Tibial nerve (tissue), 3 donors: ENCODE data around the gene TNKS2.

Experiments used
- POLR2A ChIP-seq, 2 donors: fragments of 450-650 bp; IDR thresholded peaks; one replicate each; pipeline ENCODE4 v1.6.1; 2017; ENCODE audit warnings: antibody characterized with exemption in 2 of 2, mild to moderate bottlenecking in 2 of 2, moderate library complexity in 2 of 2
- TF ChIP-seq, protein P1 (sequence below), 5 experiments: fragments of 200-600 bp in 3 of 5; fragments of 450-650 bp in 2 of 5; sonication (generic) in 3 of 5; IDR thresholded peaks; one replicate each; pipeline ENCODE4 v1.5.1; 2016 to 2019; ENCODE audit warnings: antibody characterized with exemption in 5 of 5, mild to moderate bottlenecking in 3 of 5, moderate library complexity in 2 of 5

DNA sequence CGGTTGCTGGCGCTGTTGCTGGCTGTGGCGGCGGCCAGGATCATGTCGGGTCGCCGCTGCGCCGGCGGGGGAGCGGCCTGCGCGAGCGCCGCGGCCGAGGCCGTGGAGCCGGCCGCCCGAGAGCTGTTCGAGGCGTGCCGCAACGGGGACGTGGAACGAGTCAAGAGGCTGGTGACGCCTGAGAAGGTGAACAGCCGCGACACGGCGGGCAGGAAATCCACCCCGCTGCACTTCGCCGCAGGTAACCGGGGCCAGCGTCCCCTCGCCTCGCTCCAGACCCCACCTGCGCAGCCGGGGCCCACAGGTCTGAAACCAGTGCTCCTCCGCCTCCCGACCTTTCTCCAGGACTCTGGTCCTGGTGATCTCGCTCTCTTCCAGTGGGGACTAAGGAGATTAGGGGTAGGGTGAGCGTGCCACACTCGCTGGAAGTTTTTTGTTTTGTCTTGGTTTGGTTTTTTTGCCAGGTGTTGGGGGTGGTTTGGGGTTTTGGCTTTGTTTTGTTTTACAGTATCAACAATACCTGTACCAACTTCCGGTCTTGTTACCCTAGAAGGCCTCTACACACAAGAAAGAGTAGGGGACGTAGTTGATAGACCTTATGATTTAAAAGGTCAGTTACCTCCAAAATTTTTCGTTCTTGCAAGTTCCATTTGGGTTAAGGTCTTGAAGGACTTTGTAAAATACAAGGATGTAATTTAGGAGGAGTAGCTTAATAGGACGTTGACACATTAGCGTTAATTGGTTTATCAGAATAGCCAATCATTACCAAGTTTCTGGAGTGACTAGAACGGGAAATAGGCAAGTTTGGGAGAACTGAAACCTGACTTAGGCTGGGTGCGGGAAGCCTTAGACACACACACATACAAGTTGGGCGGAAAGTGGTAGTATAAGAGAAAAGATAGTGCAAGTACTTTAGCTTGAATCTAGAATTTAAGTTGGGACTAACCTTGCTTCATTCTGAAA, 704 bp downstream of the TNKS2 start:
- TF ChIP-seq, protein P1, sequence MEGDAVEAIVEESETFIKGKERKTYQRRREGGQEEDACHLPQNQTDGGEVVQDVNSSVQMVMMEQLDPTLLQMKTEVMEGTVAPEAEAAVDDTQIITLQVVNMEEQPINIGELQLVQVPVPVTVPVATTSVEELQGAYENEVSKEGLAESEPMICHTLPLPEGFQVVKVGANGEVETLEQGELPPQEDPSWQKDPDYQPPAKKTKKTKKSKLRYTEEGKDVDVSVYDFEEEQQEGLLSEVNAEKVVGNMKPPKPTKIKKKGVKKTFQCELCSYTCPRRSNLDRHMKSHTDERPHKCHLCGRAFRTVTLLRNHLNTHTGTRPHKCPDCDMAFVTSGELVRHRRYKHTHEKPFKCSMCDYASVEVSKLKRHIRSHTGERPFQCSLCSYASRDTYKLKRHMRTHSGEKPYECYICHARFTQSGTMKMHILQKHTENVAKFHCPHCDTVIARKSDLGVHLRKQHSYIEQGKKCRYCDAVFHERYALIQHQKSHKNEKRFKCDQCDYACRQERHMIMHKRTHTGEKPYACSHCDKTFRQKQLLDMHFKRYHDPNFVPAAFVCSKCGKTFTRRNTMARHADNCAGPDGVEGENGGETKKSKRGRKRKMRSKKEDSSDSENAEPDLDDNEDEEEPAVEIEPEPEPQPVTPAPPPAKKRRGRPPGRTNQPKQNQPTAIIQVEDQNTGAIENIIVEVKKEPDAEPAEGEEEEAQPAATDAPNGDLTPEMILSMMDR (IDR thresholded peaks at IDR 0.05): no peak
- no peak for TF ChIP-seq POLR2A (IDR thresholded peaks at IDR 0.05)
